DMS114 treated with DMSO at 0.1 percent for 48 hours (cell line): Measurements from ENCODE around the gene PCED1A.

Experiments
- DNase-seq: peaks from one replicate; lab custom pipeline; 2025; ENCODE audit not compliant: unreplicated experiment; lab: John Stamatoyannopoulos, UW

PCED1A gene

DNA sequence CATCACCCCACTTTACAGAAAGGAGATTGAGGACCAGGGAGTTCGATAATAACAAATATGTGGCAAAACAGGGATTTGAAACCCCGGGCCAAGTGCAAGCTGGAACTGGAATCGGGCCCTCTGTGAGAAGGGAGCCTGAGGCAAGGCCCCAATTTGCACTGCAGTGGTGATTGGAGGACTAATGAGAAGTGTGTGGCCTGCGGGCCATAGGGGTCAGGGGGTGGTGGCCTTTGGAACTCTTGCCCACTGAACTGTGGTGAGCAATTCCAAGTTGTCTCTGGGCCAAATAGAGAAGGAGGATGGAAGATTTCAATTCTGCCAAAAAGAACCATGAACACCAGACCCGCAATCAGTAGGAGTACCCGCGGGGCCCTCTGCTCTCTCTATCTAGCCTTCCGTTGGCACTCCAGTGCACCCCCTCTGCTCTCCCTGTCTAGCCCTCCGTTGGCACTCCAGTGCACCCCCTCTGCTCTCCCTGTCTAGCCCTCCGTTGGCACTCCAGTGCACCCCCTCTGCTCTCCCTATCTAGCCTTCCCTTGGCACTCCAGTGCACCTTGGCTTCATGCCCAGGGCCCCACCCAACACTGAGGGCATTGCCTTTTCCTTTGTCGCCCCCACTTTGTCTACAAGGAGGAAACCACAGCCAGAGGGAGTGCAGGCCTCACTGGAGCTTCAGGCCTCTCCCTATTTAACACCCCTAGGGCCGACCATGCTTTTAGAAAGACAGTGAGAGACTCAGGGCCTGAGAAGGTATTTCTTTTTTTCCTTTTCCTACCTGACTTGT lies 26.8 kb upstream of the PCED1A start:
- no peak for DNase-seq

DNA sequence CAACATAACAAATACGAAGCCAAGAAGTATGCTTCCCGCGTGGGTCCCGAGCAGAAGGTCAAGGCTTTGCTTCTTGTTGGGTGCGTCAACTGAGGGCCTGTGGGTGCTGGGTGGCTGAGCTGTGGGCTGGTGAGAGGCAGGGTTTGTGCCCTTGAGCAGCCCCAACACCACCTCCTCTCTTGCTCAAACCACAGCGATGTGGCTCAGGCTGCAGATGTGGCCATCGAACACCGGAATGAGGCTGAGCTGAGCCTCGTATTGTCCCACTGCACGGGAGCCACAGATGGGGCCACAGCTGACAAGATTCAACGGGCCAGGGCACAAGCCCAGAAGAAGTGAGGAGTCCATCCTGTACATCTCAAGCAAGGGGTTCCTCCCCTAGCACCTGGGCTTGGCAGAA lies 25.8 kb upstream of the PCED1A start:
- DNase-seq = no peak

DNA sequence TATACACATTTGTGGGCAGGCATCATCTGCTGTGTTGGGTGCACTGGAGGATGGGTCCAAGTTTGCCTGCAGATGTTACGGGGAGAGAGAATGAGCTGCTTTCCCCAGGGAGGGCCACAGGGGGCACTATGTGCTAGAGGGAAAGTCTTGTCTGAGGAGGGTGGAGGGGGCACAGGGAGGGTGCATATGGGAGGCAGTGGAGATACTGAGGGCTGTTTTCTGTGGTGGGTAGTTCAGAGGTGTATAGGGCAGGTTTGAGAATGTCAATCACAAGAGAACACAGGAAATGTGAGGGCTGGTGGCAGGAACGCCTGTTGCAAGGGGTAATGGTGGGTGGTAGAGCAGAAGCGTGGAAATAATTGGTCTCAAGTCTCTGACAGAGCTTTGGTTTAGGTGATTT lies 25.2 kb upstream of the PCED1A start:
- DNase-seq = no peak

DNA sequence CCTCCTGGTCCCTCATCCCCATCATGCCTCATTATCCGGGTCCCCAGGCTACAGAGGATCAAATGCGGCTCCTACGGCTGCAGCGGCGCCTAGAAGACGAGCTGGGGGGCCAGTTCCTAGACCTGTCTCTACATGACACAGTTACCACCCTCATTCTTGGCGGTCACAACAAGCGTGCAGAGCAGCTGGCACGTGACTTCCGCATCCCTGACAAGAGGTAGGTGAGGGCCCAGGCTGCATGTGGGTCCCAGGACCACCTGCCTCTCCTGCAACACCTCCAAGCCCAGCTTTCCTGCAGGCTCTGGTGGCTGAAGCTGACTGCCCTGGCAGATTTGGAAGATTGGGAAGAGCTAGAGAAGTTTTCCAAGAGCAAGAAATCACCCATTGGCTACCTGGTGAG lies 24.6 kb upstream of the PCED1A start:
- DNase-seq = no peak

DNA sequence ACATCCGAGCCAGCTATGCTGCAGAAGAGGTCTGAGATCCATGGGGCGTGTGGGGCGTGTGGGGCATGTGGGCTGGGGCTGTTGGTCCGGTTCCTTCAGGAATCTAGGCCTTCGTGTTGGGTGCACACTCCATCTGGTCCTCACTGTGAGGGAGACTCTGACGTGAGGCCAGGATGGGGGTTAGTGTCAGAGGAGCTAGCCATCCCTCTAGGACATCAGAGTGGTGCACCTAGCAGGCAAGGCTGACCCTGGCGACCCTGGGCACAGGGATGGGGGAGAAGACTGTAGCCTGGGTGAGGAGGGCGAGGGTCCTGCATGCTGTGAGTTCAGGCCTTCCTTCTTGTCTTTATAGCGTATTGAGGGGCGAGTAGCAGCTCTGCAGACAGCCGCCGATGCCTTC lies 24.2 kb upstream of the PCED1A start:
- no peak for DNase-seq

DNA sequence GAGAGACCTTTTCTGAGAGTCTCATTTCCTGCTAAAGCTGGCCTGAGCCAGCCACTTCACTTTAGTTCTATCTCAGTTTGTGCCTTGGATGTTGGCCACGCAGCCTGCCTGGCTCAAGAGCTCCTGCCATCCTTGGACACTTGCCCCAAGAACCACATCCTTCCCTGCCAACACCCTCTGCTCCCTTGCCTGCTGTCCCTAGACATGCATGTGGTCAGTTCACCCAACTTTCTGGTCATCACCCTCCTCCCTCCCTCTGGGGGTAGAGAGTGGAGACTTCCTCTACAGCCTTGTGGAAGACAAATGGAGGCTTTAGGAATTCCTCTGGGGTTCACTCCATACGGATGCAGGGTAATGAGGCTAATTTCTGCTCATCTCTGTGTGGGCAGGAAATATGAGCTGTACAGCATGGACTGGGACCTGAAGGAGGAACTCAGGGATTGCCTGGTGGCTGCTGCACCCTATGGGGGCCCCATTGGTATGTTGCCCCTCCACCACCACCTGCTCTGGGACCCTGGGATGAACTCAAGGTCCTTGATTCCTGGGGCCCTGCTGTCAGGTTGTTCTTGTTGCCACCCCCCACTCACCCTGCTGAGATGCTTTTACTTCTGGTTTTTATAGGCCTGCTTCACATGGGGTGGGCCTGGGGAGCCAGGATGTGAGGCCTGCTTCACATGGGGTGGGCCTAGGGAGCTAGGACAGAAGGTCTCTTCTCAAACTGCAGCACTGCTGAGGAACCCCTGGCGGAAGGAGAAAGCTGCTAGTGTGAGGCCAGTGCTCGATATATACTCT lies 19.1 kb upstream of the PCED1A start:
- DNase-seq = no peak

DNA sequence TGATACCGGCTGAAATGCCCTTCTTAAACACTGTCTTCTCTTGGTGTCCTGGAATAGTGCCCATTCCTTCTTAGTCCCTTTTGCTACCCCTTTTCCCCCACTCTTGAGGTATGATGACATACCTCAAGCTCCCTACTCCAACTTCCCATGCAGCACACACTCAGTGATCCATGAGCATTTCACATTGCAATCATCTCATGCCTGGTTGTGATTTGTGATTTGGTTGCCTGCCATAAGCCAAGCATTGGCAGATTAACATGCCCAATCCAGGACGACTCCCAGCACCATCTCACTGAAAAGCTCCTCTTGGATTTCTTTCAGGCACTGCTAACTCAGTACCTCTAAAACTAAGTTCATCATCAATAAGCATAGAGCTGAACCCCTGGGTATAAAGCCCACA lies 18.1 kb upstream of the PCED1A start:
- no peak for DNase-seq

DNA sequence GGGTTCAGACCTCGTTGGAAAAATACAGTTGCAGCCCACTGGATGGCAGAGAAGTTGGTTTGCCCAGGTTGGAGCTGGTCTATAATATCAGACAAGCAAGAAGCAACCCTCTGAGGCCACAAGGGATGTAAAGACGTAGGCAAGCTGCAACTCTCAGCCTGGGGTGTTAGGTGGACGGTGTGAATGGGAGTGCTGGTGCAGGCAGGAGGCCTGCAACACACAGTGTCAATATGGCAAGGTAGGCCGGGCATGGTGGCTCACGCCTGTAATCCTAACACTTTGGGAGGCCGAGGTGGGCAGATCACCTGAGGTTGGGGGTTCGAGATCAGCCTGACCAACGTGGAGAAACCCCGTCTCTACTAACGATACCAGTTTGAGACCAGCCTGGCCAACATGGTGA lies 10.6 kb upstream of the PCED1A start:
- DNase-seq = no peak

DNA sequence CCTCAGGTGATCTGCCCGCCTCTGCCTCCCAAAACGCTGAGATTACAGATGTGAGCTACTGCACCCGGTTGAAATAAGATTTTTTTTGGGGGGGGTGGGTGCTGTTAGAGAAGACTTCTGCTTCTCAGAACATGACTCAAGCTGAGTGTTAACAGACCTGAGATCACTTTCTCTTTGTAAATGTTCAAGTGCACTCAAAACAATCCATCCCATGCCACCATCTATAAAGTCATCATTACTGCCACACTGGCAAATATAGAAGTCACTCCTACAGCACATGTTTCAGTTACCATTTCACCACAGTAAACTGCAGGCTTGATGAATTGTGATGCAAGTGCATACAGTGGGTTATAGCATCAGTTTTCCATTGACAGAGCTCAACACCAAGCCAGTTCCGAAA lies 9.1 kb upstream of the PCED1A start:
- DNase-seq = no peak

DNA sequence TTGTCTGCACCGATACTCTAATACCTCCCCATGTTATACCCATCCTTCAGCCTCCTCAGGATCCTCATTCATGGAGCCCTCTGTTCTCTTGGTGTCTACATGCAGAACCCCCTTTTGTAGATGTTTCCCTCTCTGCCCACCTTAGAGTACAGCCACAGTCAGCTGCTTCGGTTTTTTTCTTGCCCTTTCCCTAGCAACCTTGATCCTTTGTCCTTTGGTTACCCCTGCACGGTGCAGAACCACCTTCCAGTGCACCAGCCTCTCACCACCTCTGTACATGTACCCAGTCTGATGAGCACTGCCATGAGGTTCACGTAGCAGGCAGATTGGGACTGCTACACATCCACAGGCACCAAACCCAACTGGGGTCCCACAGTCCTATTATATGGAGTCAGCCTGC lies 7.3 kb upstream of the PCED1A start:
- DNase-seq = no peak

DNA sequence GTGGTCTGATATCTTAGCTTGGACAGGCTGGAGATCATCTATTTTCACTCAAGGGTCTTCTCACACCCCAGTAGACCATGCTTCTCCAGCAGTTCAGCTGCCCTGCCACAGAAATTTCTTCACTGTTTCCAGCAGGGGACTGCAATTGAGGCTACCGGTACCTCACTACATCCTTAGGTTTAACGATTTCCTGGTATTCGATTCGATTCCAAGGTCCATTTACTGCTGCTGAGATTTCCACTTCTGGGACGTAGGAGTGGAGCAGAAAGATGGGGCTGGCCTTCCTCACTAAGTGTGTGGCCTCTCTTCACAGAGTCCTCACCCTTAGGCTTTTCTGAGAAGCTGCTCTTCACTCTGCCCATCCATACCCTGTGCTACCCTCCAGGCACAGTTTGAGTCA lies 6.2 kb upstream of the PCED1A start:
- no peak for DNase-seq

DNA sequence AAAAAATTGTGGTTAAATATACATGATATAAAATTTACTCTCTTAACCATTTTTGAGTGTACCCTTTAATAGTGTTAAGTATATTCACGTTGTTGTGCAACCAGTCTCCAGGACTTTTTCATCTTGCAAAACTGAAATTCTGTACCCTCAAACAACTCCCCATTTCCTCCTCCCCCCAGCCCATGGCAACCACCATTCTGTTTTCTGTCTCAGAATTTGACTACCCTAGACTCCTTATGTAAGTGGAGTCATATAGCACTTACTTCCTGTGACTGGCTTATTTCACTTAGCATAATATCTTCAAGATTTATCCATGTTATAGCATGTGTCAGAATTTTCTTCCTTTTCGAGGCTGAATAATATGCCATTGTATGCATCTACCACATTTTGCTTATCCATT lies 5.2 kb upstream of the PCED1A start:
- DNase-seq = no peak

DNA sequence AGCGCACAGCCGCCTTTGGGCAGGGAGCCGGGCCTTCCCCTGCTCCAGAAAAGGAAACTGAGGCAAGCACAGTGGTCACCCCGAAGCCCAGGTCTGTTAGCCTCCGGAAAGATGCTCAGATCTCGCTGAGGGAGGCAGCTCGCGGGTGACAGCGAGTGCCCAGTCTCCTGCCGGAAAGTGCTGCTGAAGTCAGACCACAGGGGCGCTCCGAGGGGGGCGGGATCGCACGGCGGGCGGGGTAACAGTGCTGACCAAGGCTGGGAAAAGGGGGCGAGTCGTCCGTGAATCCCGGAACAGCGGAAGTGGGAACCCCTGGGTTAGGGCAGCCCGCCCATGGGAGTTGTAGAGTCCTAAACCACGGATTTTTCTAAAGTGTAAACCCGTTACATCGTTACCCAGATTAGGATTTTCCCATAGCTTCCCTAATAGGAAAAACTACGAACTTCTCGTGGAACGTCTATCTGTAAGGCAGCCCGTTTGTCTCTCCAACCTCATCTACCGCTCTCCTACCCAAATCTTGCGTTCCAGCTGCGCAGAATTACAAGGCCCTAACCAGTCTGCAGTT lies 594 bp upstream of the PCED1A start:
- DNase-seq = peak; percentile 51

DNA sequence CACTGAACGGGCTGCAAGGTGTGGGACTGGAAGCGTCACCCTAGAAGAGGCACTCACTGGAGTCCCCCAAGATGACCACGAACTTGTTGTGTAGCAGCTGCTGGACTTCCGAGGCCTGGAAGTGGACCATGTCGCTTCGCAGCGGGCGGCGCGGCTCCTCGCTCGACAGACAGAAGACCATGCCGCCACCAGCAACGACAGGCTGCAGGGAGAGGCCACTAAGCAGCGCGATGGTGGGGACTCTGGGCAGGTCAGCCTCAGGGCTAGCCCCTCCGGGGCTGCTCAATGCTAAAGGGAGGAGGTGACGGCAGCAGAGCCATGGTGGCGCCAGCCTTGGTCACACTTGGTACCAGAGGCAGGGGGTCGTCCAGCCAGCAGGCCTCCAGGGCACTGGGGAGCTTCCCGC lies 720 bp downstream of the PCED1A start:
- no peak for DNase-seq

DNA sequence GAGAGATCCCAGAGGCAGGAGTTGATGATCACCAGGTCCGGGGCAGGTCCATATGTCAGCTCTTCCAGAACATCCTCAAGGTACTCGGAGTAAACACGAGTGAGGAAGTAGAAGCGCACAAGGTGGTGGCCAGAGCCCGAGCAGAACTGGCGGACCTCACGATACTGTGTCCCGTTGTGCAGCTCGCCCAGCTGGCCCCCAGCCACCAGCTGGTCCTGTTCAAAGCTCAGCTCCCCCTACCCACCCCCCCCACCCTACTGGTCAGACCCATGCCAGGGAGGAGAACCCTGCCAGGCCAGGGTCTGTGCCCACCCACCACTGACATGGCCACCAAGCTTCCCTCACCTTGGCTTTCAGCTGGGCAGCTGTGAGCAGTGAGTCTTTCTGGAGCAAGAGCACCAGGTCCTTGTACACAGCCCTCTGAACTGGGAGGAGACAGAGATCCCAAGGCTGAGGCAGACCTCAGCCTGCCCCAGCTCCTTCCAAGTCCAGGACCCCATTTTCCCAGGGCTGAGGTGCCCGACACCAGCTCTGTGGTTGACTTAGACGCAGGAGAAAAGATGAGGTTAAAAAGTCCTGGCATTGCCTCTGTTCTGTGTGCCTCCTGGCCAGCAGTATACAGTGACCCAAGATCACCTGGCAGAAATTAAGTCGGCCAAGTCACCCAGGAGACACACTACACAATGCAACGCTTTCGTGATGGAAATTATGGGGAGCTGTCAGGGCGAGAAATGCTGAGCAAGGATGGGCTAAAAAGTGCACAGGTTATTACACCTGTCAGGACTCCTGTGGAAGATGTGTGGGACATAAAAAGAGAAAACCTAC lies 1.4 kb downstream of the PCED1A start:
- no peak for DNase-seq

DNA sequence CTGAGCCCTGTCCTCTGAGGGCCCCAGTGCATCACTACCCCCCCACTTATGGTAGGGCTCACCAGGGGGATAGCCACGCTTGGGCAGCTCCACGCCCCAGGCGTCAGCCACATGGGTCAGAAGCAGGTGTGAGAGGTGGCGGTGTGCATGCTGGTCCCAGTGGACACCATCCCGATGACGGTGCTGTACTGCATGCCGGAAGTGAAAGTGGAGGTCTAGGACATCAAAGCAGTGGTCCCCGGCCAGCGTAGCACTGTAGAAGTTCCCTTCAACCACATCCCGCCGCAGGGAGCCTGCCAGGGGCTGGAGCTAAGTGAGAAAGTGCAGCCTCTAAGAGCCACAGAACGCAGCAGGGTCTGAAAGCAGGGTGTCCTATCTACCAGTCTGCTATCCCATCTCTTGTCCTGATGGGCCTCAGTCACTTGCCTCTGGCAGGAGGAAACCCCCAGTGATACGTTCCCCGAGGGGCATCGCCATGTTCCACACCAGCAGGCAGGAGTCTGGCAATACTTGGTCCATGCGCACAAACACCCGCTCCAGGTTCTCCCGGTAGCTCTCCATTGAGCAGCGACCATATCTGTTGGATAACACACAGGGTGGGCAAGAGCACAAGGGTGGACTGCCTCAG lies 2.2 kb downstream of the PCED1A start:
- no peak for DNase-seq

DNA sequence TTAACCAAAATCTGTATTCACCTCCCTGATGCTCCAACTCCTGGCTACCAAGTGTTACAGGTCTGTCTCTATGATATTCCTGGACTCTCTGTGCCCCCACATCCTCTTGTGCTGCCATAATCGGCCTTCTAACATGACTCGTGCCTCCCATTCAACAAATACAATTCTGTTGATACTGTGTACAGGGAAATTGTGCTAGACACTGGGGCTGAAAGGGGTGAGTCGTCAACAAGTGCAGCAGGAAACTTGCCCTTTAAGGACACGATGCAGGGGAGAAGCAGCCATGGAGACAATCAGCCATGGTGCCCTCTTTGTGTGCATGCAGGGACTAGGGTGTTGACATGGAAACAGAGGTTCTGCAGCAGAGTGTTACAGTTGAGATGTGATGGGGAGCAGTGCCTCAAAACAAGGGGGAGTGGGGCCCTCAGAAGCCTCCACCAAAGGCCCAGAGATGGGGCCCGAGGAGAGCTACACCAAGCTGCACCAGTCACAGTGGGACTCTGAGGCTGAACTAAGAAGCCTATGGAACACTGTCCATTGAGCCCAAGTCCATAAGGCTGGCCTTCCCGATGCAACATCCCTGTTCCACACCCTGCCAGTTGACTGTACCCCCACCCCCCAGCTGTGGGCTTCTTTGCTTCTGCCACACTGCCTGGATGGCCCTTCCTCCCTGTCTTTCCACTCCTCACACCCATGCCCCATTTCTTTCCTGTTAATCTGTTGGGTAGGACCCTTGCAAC lies 3.1 kb downstream of the PCED1A start:
- no peak for DNase-seq

DNA sequence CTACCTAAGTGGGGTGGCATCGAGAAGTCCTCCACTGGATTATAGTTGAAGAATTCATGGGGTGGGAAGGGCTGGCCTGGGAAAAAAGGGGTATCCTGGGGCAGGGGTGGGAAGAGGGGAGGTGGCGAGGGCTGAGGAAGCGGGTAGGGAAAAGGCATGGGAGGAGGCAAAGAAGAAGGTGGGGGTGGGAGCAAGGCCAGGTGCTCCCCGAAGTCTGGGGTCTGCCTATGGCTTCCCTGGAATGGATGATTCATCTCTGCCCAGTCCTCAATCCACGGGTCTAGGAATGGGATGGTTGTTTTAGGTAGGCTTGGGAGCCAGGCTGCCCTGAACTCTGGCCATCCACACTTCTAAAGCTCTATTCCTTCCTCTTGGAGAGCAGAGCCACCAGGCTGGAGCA lies 4.4 kb downstream of the PCED1A start:
- DNase-seq = no peak

DNA sequence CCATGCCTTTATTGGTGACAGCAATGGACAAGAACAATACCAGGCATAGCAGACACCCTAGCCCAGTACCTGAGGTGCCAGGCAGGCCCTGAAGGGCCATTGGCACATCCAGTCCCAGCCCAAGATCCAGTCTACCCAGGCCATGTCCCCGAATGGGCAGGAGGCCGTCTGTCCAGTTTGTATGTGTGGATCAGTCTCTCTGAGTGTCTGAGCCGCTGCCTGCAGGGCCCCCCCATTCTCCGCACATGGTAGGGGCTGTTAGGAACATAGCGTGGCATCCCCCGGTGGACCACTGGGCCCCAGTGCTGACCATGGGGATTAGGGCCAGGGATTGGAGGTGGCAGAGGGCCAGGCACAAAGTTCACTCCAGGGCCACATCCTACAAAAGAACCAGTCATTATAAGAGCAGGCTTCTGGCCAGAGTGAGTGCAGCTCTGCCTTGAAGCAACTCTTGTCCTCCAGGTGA lies 5.1 kb downstream of the PCED1A start:
- no peak for DNase-seq

DNA sequence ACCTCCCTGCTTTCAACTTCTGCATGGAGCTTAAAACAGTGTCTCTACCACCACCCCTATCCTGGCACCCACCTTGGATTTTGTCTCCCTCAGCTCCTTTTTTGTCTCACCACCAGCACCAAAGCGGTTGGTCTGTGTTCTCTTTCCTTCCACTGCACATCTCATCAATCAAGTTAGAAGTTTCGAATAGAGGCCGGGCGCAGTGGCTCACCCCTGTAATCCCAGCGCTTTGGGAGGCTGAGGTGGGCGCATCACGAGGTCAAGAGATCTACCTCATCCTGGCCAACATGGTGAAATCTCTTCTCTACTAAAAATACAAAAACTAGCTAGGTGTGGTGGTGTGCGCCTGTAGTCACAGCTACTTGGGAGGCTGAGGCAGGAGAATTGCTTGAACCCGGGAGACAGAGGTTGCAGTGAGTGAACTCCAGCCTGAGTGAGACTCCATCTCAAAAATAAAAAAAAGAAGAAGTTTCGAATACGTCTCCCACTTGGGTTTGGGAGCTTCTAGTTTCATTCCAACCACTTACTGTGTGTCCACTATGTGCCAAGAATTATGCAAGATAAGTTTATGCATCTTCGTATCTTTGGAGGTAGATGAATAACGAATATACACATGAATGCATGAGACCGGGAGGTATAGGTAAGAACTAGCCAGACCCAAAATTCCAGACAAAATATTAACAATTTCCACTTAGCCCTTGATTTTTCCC lies 5.9 kb downstream of the PCED1A start:
- no peak for DNase-seq
